ENCODE measurements around the gene C2CD5. TPM values are rescaled to one million over a fixed set of nuclear protein-coding genes. Genes with fewer than 3 reads are reported as not detected.
A peak's percentile ranks its signal among the peaks of the same experiment; 100 is the strongest.

The C2CD5 gene
- total RNA-seq, 1 donor from 2014 or later = 34.7 TPM

DNA sequence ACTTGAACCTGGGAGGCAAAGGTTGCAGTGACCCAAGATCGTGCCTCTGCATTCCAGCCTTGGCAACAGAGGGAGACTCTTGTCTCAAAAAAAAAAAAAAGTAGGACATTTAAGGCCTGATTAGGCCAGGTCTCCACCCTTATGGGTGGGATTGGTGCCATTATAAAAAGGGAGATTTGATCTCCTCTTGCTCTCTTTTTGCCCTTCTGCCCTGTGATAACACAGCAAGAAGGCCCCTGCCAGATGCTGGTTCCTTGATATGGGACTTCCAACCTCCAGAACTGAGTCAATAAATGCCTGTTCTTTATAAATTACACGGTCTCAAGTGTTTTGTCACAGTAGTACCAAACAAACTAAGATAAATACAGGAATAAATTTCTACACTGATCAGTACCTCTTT lies 81.0 kb downstream of the C2CD5 start:
- no peak overlapping the region for H3K27ac ChIP-seq
- TF ChIP-seq, protein P1, sequence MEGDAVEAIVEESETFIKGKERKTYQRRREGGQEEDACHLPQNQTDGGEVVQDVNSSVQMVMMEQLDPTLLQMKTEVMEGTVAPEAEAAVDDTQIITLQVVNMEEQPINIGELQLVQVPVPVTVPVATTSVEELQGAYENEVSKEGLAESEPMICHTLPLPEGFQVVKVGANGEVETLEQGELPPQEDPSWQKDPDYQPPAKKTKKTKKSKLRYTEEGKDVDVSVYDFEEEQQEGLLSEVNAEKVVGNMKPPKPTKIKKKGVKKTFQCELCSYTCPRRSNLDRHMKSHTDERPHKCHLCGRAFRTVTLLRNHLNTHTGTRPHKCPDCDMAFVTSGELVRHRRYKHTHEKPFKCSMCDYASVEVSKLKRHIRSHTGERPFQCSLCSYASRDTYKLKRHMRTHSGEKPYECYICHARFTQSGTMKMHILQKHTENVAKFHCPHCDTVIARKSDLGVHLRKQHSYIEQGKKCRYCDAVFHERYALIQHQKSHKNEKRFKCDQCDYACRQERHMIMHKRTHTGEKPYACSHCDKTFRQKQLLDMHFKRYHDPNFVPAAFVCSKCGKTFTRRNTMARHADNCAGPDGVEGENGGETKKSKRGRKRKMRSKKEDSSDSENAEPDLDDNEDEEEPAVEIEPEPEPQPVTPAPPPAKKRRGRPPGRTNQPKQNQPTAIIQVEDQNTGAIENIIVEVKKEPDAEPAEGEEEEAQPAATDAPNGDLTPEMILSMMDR (IDR thresholded peaks at IDR 0.05) = no peak
- H3K27me3 ChIP-seq = no peaks in the 10 kb centered on the region
- intact Hi-C loops (cut with DNase I) = no loop called here
- H3K36me3 ChIP-seq = peaks cover 6 to 8% of the 10 kb centered on the region in 2 donors
- H3K4me1 ChIP-seq = no peaks in the 10 kb centered on the region
- no peaks in the 10 kb centered on the region for H3K9me3 ChIP-seq
- no peak overlapping the region for H3K4me3 ChIP-seq
- no peak for DNase-seq (ENCODE audit: low spot score in 2 of 2)

- Histone ChIP-seq H3K4me1 (no peaks in the 10 kb centered on the region), H3K27me3 (no peaks in the 10 kb centered on the region), H3K36me3 (peaks cover 2% of the 10 kb centered on the region in 2 donors), H3K27ac (no peak overlapping the region), H3K9me3 (no peaks in the 10 kb centered on the region), H3K4me3 (no peak overlapping the region)
- intact Hi-C loops (cut with DNase I) = no loop called here
- no peak for DNase-seq (ENCODE audit: low spot score in 2 of 2)
- TF ChIP-seq, protein P1 (IDR thresholded peaks at IDR 0.05) = no peak
Observed at GRCh38 chr12:22461786-22462185, 82.6 kb downstream of the C2CD5 start.

GRCh38 chr12:22459838-22460490 lies 84.4 kb downstream of the C2CD5 start:
- Histone ChIP-seq H3K27me3 (no peaks in the 10 kb centered on the region), H3K27ac (no peak overlapping the region), H3K9me3 (no peaks in the 10 kb centered on the region), H3K36me3 (peaks cover 0 to 2% of the 10 kb centered on the region in 2 donors), H3K4me1 (no peaks in the 10 kb centered on the region), H3K4me3 (no peak overlapping the region)
- intact Hi-C loops (cut with DNase I) = no loop called here
- TF ChIP-seq, protein P1 (IDR thresholded peaks at IDR 0.05) = peak; percentile 7 to 57 (median 51)
- DNase-seq (ENCODE audit: low spot score in 2 of 2) = no peak

GRCh38 chr12:22458298-22458937 lies 85.9 kb downstream of the C2CD5 start:
- H3K27me3 ChIP-seq = no peaks in the 10 kb centered on the region
- DNase-seq (ENCODE audit: low spot score in 2 of 2) = no peak
- H3K4me3 ChIP-seq = no peak overlapping the region
- H3K9me3 ChIP-seq = no peaks in the 10 kb centered on the region
- no peak overlapping the region for H3K27ac ChIP-seq
- H3K4me1 ChIP-seq = no peaks in the 10 kb centered on the region
- peaks cover 7% of the 10 kb centered on the region in 2 donors for H3K36me3 ChIP-seq
- intact Hi-C loops (cut with DNase I) = no loop called here
- TF ChIP-seq, protein P1 (IDR thresholded peaks at IDR 0.05) = no peak

DNA sequence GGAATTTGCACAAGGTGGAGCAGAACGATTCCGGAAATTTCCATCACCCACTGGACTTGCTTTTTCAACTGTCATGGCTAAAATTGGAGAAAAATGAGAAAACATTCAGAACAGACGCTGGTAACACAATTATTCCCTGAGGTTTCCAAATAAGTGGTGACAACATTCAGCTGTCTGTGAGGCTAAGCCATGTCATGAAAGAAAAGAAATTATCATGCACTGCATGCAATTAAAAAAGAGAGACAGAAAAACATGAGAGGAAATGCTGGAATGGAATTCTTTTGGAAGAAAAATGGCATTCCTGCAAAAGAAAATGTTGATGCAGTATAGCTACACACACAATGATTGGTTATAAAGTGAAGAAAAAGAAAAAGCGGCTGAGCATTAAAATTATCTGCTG lies 87.3 kb downstream of the C2CD5 start:
- intact Hi-C loops (cut with DNase I) = no loop called here
- H3K9me3 ChIP-seq = no peaks in the 10 kb centered on the region
- TF ChIP-seq, protein P1 (IDR thresholded peaks at IDR 0.05) = no peak
- no peak overlapping the region for H3K27ac ChIP-seq
- no peaks in the 10 kb centered on the region for H3K27me3 ChIP-seq
- no peaks in the 10 kb centered on the region for H3K4me1 ChIP-seq
- DNase-seq (ENCODE audit: low spot score in 2 of 2) = no peak
- peaks cover 9 to 14% of the 10 kb centered on the region in 2 donors for H3K36me3 ChIP-seq
- no peak overlapping the region for H3K4me3 ChIP-seq

Data from ascending aorta (tissue), 2 donors.